Kidney epithelial cell (primary cell): ENCODE results near the gene PGAP2. TPM values are rescaled to one million over a fixed set of nuclear protein-coding genes. Genes with fewer than 3 reads are reported as not detected.

Experiments
- DNase-seq: peaks from one replicate; pipeline ENCODE4 v3.0.0-alpha.2; 2010; ENCODE audit warnings: low read depth
- H3K27me3 ChIP-seq: 2 replicates; pipeline ENCODE4 v1.6.0; 2011; ENCODE audit warnings: low read length; ENCODE audit not compliant: control insufficient read depth, insufficient read depth
- H3K36me3 ChIP-seq: 2 replicates; pipeline ENCODE4 v1.5.1; 2011; ENCODE audit warnings: low read length; ENCODE audit not compliant: control insufficient read depth, insufficient read depth
- H3K4me3 ChIP-seq: 2 replicates; pipeline ENCODE4 v1.5.1; 2011; ENCODE audit warnings: low read depth, mild to moderate bottlenecking, control low read depth, low read length
- total RNA-seq: library from RNA; depleted of rRNA; stranded (reverse); fragments of >200 nt; gene quantifications from 2 replicates; pipeline ENCODE4 v1.2.3, GENCODE V29; 2015
- TF ChIP-seq, protein P1 (sequence below): IDR thresholded peaks from 2 replicates; pipeline ENCODE4 v1.5.1; 2011; ENCODE audit warnings: mild to moderate bottlenecking, moderate library complexity, low read length, control low read depth, inconsistent platforms; ENCODE audit not compliant: insufficient read depth, poor library complexity, severe bottlenecking

The PGAP2 gene
- total RNA-seq, 1 donor from 2014 or later, result 20.3 TPM

DNA sequence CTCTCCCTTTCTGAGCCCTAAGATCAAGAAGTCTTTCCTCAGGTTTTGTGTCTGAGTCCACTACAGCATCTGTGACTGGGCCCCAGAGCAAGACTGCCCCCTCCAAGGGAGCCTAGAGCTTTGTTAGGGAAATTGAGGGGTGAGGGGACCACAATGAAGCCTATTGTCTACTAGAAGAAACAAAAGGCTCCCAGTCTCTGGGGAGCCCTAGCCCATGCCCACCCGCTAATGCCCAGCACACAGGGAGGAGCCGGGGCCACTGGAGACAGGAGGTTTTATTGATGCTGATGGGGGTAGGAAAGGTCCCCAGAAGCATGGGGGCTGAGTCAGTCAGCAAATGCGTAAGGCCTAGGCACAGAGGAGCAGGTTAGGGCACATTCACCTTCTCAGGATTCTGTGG is 18.4 kb downstream of the PGAP2 start:
- TF ChIP-seq, protein P1, sequence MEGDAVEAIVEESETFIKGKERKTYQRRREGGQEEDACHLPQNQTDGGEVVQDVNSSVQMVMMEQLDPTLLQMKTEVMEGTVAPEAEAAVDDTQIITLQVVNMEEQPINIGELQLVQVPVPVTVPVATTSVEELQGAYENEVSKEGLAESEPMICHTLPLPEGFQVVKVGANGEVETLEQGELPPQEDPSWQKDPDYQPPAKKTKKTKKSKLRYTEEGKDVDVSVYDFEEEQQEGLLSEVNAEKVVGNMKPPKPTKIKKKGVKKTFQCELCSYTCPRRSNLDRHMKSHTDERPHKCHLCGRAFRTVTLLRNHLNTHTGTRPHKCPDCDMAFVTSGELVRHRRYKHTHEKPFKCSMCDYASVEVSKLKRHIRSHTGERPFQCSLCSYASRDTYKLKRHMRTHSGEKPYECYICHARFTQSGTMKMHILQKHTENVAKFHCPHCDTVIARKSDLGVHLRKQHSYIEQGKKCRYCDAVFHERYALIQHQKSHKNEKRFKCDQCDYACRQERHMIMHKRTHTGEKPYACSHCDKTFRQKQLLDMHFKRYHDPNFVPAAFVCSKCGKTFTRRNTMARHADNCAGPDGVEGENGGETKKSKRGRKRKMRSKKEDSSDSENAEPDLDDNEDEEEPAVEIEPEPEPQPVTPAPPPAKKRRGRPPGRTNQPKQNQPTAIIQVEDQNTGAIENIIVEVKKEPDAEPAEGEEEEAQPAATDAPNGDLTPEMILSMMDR, result no peak
- DNase-seq, result no peak
- peaks cover 2% of the 10 kb centered on the region for H3K36me3 ChIP-seq
- H3K27me3 ChIP-seq, result no peaks in the 10 kb centered on the region
- H3K4me3 ChIP-seq, result no peak overlapping the region

DNA sequence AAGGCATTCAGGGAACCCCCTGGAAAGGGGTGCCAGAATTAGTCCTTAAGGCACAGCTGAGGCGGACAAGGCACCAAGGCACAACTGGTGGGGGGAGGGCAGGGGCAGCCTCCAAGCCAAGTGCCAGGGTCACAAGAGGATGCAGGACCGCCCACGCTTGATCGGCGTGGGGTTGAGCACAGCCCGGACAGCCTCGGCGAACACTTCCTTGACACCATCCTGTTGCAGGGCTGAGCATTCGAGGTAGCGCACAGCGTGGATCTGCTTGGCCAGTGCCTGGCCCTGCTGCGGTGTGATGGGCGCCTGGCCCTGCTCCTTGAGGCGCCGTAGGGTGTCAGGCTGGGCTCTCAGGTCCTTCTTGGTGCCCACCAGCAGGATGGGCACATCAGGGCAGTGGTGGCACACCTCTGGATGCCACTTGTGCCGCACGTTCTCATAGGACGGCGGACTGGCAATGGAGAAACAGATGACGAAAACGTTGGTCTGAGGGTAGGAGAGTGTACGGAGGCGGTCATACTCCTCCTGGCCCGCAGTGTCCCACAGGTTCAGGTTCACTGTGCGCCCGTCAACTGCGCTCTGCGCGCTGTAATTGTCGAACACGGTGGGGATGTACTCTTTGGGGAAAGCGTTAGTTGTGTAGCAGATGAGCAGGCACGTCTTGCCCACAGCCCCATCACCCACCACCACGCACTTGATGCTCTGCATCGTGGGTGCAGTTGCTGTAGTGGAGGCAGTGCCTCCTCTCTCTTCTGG is 19.2 kb downstream of the PGAP2 start:
- no peaks in the 10 kb centered on the region for H3K27me3 ChIP-seq
- peaks cover 2% of the 10 kb centered on the region for H3K36me3 ChIP-seq
- H3K4me3 ChIP-seq, result no peak overlapping the region
- TF ChIP-seq, protein P1, result no peak
- DNase-seq, result no peak

DNA sequence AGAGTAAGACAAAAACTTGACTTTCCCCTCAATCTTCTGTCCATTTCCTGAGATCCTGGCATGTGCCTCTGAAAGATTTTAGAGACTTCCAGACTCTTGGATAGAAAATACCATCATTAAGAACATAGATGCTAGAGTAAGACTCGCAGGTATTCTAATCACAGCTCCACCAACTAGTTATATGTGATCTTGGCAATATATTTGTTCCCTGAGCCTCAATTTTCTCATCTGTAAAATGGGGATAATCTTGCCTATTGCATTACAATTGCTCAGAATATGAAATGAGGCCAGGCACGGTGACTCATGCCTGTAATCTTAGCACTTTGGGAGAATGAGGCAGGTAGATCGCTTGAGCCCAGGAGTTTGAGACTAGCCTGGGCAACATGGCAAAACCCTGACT is 21.7 kb downstream of the PGAP2 start:
- no peak for DNase-seq
- Histone ChIP-seq H3K36me3 (peaks cover 2% of the 10 kb centered on the region), H3K4me3 (no peak overlapping the region), H3K27me3 (no peaks in the 10 kb centered on the region)
- TF ChIP-seq, protein P1, result no peak

- DNase-seq, result no peak
- TF ChIP-seq, protein P1, result no peak
- H3K4me3 ChIP-seq, result no peak overlapping the region
- no peaks in the 10 kb centered on the region for H3K27me3 ChIP-seq
- H3K36me3 ChIP-seq, result peaks cover 2% of the 10 kb centered on the region
These were observed 22.4 kb downstream of the PGAP2 start for GRCh38 chr11:3830730-3831129.

- Histone ChIP-seq H3K27me3 (no peaks in the 10 kb centered on the region), H3K36me3 (peaks cover 2% of the 10 kb centered on the region), H3K4me3 (no peak overlapping the region)
- no peak for DNase-seq
- TF ChIP-seq, protein P1, result no peak
These were observed 23.2 kb downstream of the PGAP2 start for GRCh38 chr11:3831378-3832239.
